ENCODE measurements around the gene EPB41L4A.

Gene EPB41L4A

DNA sequence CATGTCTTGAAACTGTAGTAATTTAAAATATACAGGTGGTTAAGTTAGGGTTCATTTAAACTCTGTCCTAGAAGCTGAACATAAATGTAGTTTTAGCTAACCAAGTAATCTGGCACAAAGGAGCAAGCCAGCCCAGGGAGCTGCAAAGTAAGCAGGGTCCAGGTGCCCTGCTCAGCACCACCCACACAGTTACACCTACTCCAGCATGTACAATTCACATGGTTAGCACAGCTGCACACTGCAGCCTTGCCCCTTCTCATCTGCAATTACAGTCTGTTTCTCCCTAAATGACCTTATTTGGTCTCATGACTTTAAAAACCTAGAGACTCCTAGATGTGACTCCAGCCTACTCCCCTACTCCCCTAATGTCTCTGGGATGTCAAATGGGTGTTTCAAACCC, 128.4 kb downstream of the EPB41L4A start:
- no peaks in the 10 kb centered on the region for H3K4me1 ChIP-seq (ENCODE audit: control insufficient read depth, low read depth, low read length)
- no peak overlapping the region for H2AK5ac ChIP-seq (ENCODE audit: low read length)
- no peak overlapping the region for H3K9ac ChIP-seq (ENCODE audit: low read length)
- no peaks in the 10 kb centered on the region for H3K36me3 ChIP-seq (ENCODE audit: control insufficient read depth, insufficient read depth, low read length)
- H3K27ac ChIP-seq (ENCODE audit: low read depth, low read length), result no peak overlapping the region
- H3K4ac ChIP-seq (ENCODE audit: low read depth, low read length), result no peak overlapping the region
- H3K56ac ChIP-seq (ENCODE audit: low read length), result no peak overlapping the region
- H3K79me2 ChIP-seq (ENCODE audit: control insufficient read depth, insufficient read depth, low read length), result no peaks in the 10 kb centered on the region
- no peak overlapping the region for H2BK120ac ChIP-seq (ENCODE audit: low read depth, low read length)
- no peak for DNase-seq
- H4K5ac ChIP-seq (ENCODE audit: low read length), result no peak overlapping the region
- H3K4me3 ChIP-seq (ENCODE audit: low read length), result no peak overlapping the region
- H2BK15ac ChIP-seq (replicated peaks; ENCODE audit: low read depth), result no peak overlapping the region
- H2BK5ac ChIP-seq (ENCODE audit: low read length), result no peak overlapping the region
- no peak overlapping the region for H4K8ac ChIP-seq (ENCODE audit: low read depth, low read length)
- no peak overlapping the region for H3K18ac ChIP-seq (ENCODE audit: low read length)
- H3K4me2 ChIP-seq (ENCODE audit: low read length), result no peak overlapping the region
- no peak overlapping the region for H3K23ac ChIP-seq (ENCODE audit: low read length)
- no peaks in the 10 kb centered on the region for H3K79me1 ChIP-seq (ENCODE audit: low read length)
- no peaks in the 10 kb centered on the region for H3K27me3 ChIP-seq (ENCODE audit: insufficient read depth, low read length, poor library complexity)

DNA sequence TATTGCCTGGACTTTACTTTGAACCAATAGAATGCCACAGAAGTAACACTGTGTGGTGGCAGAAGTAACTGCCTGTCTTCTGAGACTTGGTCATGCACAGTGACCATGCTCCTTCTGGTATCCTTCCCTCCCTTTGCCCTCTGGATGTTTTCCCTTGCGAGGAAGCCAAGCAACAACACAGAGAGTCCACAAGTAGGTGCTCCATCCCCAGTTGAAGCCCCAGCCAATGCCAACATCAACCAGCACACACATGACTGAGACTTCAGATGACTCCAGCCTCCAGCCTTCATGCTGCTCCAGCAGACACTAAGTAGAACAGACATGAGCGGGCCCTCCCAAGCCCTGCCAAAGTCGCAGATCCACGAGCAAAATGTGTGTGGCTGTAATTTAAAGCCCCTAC, 129.6 kb downstream of the EPB41L4A start:
- Histone ChIP-seq H3K79me1 (ENCODE audit: low read length) (no peaks in the 10 kb centered on the region), H3K4me1 (ENCODE audit: control insufficient read depth, low read depth, low read length) (no peaks in the 10 kb centered on the region), H4K5ac (ENCODE audit: low read length) (no peak overlapping the region), H3K36me3 (ENCODE audit: control insufficient read depth, insufficient read depth, low read length) (no peaks in the 10 kb centered on the region), H2AK5ac (ENCODE audit: low read length) (no peak overlapping the region), H2BK120ac (ENCODE audit: low read depth, low read length) (no peak overlapping the region), H3K4me2 (ENCODE audit: low read length) (no peak overlapping the region), H3K4me3 (ENCODE audit: low read length) (no peak overlapping the region), H3K9ac (ENCODE audit: low read length) (no peak overlapping the region), H3K79me2 (ENCODE audit: control insufficient read depth, insufficient read depth, low read length) (no peaks in the 10 kb centered on the region), H3K27ac (ENCODE audit: low read depth, low read length) (no peak overlapping the region), H2BK15ac (replicated peaks; ENCODE audit: low read depth) (no peak overlapping the region), H3K23ac (ENCODE audit: low read length) (no peak overlapping the region), H2BK5ac (ENCODE audit: low read length) (no peak overlapping the region), H4K8ac (ENCODE audit: low read depth, low read length) (no peak overlapping the region), H3K56ac (ENCODE audit: low read length) (no peak overlapping the region), H3K27me3 (ENCODE audit: insufficient read depth, low read length, poor library complexity) (no peaks in the 10 kb centered on the region), H3K4ac (ENCODE audit: low read depth, low read length) (no peak overlapping the region), H3K18ac (ENCODE audit: low read length) (no peak overlapping the region)
- no CpG with 5 or more reads among the region's 4 CpGs for WGBS (ENCODE audit: extremely low coverage, insufficient coverage, low lambda C conversion rate)
- DNase-seq, result peak; percentile 85

DNA sequence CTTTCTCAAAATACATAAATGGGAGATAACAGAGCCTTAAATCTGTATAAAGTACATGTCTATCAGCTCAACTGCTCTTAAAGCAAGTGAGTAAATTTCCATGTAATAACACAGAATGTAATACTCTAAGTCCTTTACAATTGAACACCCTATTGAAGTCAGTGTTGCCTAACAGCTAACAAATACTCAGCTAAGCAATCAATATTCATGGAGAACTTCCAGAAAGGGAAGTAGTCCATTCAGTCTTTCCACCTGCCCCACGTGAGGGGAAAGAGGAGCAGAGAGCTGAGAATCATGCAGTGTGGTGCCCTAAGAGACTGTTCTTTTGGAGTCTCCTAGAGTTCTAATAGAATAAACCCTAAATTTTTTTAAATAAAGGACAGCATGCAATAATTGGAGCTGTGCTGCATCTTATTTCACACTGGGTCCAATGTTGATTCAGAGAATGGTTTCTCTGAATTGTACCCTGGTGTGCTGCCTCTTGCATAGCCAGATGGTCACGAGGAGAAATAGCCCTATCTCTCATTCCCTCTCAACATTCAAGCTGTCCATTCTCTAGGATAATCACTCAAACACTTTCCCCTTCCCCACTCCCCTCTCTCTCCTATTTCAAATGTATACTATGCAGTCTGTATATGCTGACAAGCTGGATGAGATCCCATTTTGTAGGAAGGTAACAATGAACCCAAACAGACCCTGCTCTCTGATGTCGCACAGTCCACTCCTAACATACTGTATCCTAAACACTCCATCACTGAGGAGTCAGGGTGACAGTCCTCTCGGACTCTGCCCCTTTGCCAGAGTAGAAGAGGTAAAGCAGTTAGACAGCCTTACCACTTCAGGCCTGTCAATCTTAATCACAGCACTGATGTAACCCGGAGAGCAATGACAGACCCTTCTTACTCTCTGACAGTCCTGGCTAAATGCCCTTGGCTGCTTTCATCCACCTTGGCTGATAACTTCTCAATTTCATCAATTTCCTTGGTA, 134.8 kb downstream of the EPB41L4A start:
- DNase-seq, result no peak
- H3K27me3 ChIP-seq (ENCODE audit: insufficient read depth, low read length, poor library complexity), result no peaks in the 10 kb centered on the region
- H3K79me1 ChIP-seq (ENCODE audit: low read length), result no peaks in the 10 kb centered on the region
- H3K9ac ChIP-seq (ENCODE audit: low read length), result no peak overlapping the region
- no peak overlapping the region for H3K18ac ChIP-seq (ENCODE audit: low read length)
- H2BK15ac ChIP-seq (replicated peaks; ENCODE audit: low read depth), result no peak overlapping the region
- no peaks in the 10 kb centered on the region for H3K79me2 ChIP-seq (ENCODE audit: control insufficient read depth, insufficient read depth, low read length)
- no peak overlapping the region for H4K8ac ChIP-seq (ENCODE audit: low read depth, low read length)
- H3K27ac ChIP-seq (ENCODE audit: low read depth, low read length), result no peak overlapping the region
- no peak overlapping the region for H3K23ac ChIP-seq (ENCODE audit: low read length)
- WGBS (ENCODE audit: extremely low coverage, insufficient coverage, low lambda C conversion rate), result no CpG with 5 or more reads among the region's 5 CpGs
- H4K5ac ChIP-seq (ENCODE audit: low read length), result no peak overlapping the region
- no peak overlapping the region for H2BK5ac ChIP-seq (ENCODE audit: low read length)
- H2AK5ac ChIP-seq (ENCODE audit: low read length), result no peak overlapping the region
- no peaks in the 10 kb centered on the region for H3K4me1 ChIP-seq (ENCODE audit: control insufficient read depth, low read depth, low read length)
- no peak overlapping the region for H2BK120ac ChIP-seq (ENCODE audit: low read depth, low read length)
- H3K4me3 ChIP-seq (ENCODE audit: low read length), result no peak overlapping the region
- H3K56ac ChIP-seq (ENCODE audit: low read length), result no peak overlapping the region
- H3K4ac ChIP-seq (ENCODE audit: low read depth, low read length), result no peak overlapping the region
- no peak overlapping the region for H3K4me2 ChIP-seq (ENCODE audit: low read length)
- H3K36me3 ChIP-seq (ENCODE audit: control insufficient read depth, insufficient read depth, low read length), result no peaks in the 10 kb centered on the region

DNA sequence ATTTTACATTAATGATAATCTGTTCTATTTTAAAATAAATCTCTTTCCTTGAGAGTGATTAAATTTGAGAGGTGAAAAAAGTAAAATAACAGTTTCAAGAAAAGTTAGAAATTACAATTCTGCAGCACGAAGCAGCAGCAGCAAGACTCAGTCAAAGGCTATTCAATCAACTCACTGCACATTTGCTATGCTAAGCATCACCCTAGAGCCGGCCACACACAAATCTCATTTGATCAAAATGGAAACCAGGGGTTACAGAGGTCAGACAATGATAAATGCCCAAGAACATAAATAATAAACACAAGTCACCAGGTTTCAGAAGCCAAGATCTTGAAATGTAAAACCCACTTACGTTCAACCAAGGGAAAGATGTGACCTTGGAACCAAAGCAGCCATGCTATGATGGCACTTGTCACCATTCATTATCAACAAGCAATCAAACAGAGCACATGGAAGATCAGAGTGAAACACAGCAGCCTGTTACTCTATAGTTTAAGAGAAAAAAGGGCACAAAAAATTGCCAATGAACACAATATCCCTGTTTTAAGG, 136.0 kb downstream of the EPB41L4A start:
- no peak overlapping the region for H3K4ac ChIP-seq (ENCODE audit: low read depth, low read length)
- H3K23ac ChIP-seq (ENCODE audit: low read length), result no peak overlapping the region
- no peak overlapping the region for H3K18ac ChIP-seq (ENCODE audit: low read length)
- H2BK5ac ChIP-seq (ENCODE audit: low read length), result no peak overlapping the region
- H3K79me2 ChIP-seq (ENCODE audit: control insufficient read depth, insufficient read depth, low read length), result no peaks in the 10 kb centered on the region
- no peak for DNase-seq
- H3K27me3 ChIP-seq (ENCODE audit: insufficient read depth, low read length, poor library complexity), result no peaks in the 10 kb centered on the region
- no peak overlapping the region for H4K5ac ChIP-seq (ENCODE audit: low read length)
- no CpG with 5 or more reads among the region's 3 CpGs for WGBS (ENCODE audit: extremely low coverage, insufficient coverage, low lambda C conversion rate)
- no peak overlapping the region for H3K9ac ChIP-seq (ENCODE audit: low read length)
- no peaks in the 10 kb centered on the region for H3K79me1 ChIP-seq (ENCODE audit: low read length)
- no peak overlapping the region for H3K56ac ChIP-seq (ENCODE audit: low read length)
- H3K4me3 ChIP-seq (ENCODE audit: low read length), result no peak overlapping the region
- H3K27ac ChIP-seq (ENCODE audit: low read depth, low read length), result no peak overlapping the region
- no peak overlapping the region for H4K8ac ChIP-seq (ENCODE audit: low read depth, low read length)
- no peaks in the 10 kb centered on the region for H3K36me3 ChIP-seq (ENCODE audit: control insufficient read depth, insufficient read depth, low read length)
- H2AK5ac ChIP-seq (ENCODE audit: low read length), result no peak overlapping the region
- H2BK15ac ChIP-seq (replicated peaks; ENCODE audit: low read depth), result no peak overlapping the region
- no peak overlapping the region for H2BK120ac ChIP-seq (ENCODE audit: low read depth, low read length)
- H3K4me2 ChIP-seq (ENCODE audit: low read length), result no peak overlapping the region
- H3K4me1 ChIP-seq (ENCODE audit: control insufficient read depth, low read depth, low read length), result no peaks in the 10 kb centered on the region

DNA sequence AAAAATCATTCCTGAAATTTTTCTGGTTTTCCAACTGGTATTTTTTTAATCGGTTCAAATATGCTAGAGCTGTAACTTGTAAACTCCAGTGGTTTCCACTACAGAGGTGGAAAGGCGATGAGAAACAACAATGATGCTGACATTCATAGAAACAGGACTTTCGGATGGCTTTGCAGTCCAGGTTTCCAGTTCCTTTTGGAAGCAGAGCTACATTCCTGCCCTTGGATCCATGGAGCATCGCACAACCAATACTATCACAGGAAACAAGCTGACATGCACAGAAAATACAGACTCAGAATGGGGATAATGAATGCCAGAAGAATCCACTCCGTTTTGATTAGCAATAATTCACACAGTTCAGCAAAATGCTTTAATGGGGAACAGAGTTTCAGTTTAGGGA, 140.0 kb downstream of the EPB41L4A start:
- no peak overlapping the region for H3K27ac ChIP-seq (ENCODE audit: low read depth, low read length)
- no peak overlapping the region for H2BK120ac ChIP-seq (ENCODE audit: low read depth, low read length)
- no peaks in the 10 kb centered on the region for H3K79me2 ChIP-seq (ENCODE audit: control insufficient read depth, insufficient read depth, low read length)
- no peak overlapping the region for H4K5ac ChIP-seq (ENCODE audit: low read length)
- WGBS (ENCODE audit: extremely low coverage, insufficient coverage, low lambda C conversion rate), result no CpG with 5 or more reads among the region's 5 CpGs
- no peaks in the 10 kb centered on the region for H3K36me3 ChIP-seq (ENCODE audit: control insufficient read depth, insufficient read depth, low read length)
- H3K18ac ChIP-seq (ENCODE audit: low read length), result no peak overlapping the region
- no peak overlapping the region for H3K56ac ChIP-seq (ENCODE audit: low read length)
- no peaks in the 10 kb centered on the region for H3K4me1 ChIP-seq (ENCODE audit: control insufficient read depth, low read depth, low read length)
- no peak overlapping the region for H3K9ac ChIP-seq (ENCODE audit: low read length)
- no peak overlapping the region for H3K4me3 ChIP-seq (ENCODE audit: low read length)
- no peak overlapping the region for H3K4me2 ChIP-seq (ENCODE audit: low read length)
- DNase-seq, result no peak
- no peaks in the 10 kb centered on the region for H3K27me3 ChIP-seq (ENCODE audit: insufficient read depth, low read length, poor library complexity)
- no peak overlapping the region for H2BK5ac ChIP-seq (ENCODE audit: low read length)
- no peak overlapping the region for H2BK15ac ChIP-seq (replicated peaks; ENCODE audit: low read depth)
- no peak overlapping the region for H3K23ac ChIP-seq (ENCODE audit: low read length)
- no peaks in the 10 kb centered on the region for H3K79me1 ChIP-seq (ENCODE audit: low read length)
- H2AK5ac ChIP-seq (ENCODE audit: low read length), result no peak overlapping the region
- no peak overlapping the region for H4K8ac ChIP-seq (ENCODE audit: low read depth, low read length)
- H3K4ac ChIP-seq (ENCODE audit: low read depth, low read length), result no peak overlapping the region

All from mesendoderm (in vitro differentiated cells).